IMR-90 (cell line): ENCODE results near the gene RASSF5. TPM values are rescaled to one million over a fixed set of nuclear protein-coding genes. Genes with fewer than 3 reads are reported as not detected.
A peak's percentile ranks its signal among the peaks of the same experiment; 100 is the strongest.

Source experiments
- ATAC-seq: fragments of 200-7000 bp; cut with Tn5 transposase; 2 replicates; pipeline ENCODE4 v1.9.1; 2020; ENCODE audit warnings: low read depth, mild to moderate bottlenecking, moderate library complexity
- BruUV-seq: library from RNA; stranded (reverse); fragments of 400-500 nt; replicated peaks from 2 replicates; lab custom pipeline; 2021; lab: Mats Ljungman, UMichigan
- CTCF ChIA-PET: fragments of 300-600 bp; formaldehyde crosslinking; extraction: SDS; loops from one replicate; lab custom pipeline; 2021; ENCODE audit warnings: antibody characterized with exemption; lab: Yijun Ruan, JAX
- POLR2A ChIA-PET: fragments of 300-600 bp; sonication (Branson Sonifier 250); formaldehyde crosslinking; loops from one replicate; lab custom pipeline; 2022; ENCODE audit warnings: antibody characterized with exemption; ENCODE audit not compliant: unreplicated experiment; lab: Charles Lee
- DNase-seq: peaks from one replicate; pipeline ENCODE4 v3.0.0; 2013
- H2AFZ ChIP-seq: replicated peaks from 2 replicates; pipeline ENCODE3; 2013; ENCODE audit warnings: low read length, mild to moderate bottlenecking; ENCODE audit not compliant: poor library complexity
- H2AK5ac ChIP-seq: 2 replicates; pipeline ENCODE4 v1.6.1; 2013; ENCODE audit warnings: low read depth, low read length, inconsistent platforms
- H2AK9ac ChIP-seq: replicated peaks from 2 replicates; pipeline ENCODE3; 2013; ENCODE audit warnings: mild to moderate bottlenecking, low read depth, low read length, moderate library complexity; ENCODE audit not compliant: poor library complexity
- H2BK120ac ChIP-seq: 2 replicates; pipeline ENCODE4 v1.6.1; 2013; ENCODE audit warnings: low read depth, low read length, inconsistent platforms
- H2BK15ac ChIP-seq: 3 replicates; pipeline ENCODE4 v1.6.1; 2013; ENCODE audit warnings: low read depth, low read length, inconsistent platforms
- H2BK20ac ChIP-seq: 2 replicates; pipeline ENCODE4 v1.6.1; 2013; ENCODE audit warnings: low read depth, mild to moderate bottlenecking, inconsistent platforms, low read length, moderate library complexity
- H2BK5ac ChIP-seq: 2 replicates; pipeline ENCODE4 v1.6.1; 2013; ENCODE audit warnings: mild to moderate bottlenecking, low read depth, low read length, inconsistent platforms; ENCODE audit not compliant: poor library complexity, severe bottlenecking
- H3K14ac ChIP-seq: replicated peaks from 2 replicates; pipeline ENCODE4 v1.6.1; 2013; ENCODE audit warnings: low read depth, low read length, inconsistent platforms
- H3K18ac ChIP-seq: 2 replicates; pipeline ENCODE4 v1.6.1; 2013; ENCODE audit warnings: low read depth, low read length, control low read depth
- H3K23ac ChIP-seq: 2 replicates; pipeline ENCODE4 v1.6.1; 2013; ENCODE audit warnings: low read depth, low read length, inconsistent platforms
- H3K27ac ChIP-seq: 2 replicates; pipeline ENCODE4 v1.5.1; 2013; ENCODE audit warnings: mild to moderate bottlenecking, control low read depth, low read length; ENCODE audit not compliant: insufficient read depth
- H3K27me3 ChIP-seq: 2 replicates; pipeline ENCODE4 v1.6.1; 2013; ENCODE audit warnings: low read length; ENCODE audit not compliant: control insufficient read depth, insufficient read depth
- H3K36me3 ChIP-seq: 2 replicates; pipeline ENCODE4 v1.6.1; 2013; ENCODE audit warnings: low read length, mixed read lengths; ENCODE audit not compliant: control insufficient read depth, insufficient read depth
- H3K4ac ChIP-seq: 2 replicates; pipeline ENCODE4 v1.6.1; 2013; ENCODE audit warnings: low read depth, low read length, inconsistent platforms
- H3K4me1 ChIP-seq: 2 replicates; pipeline ENCODE4 v1.6.1; 2013; ENCODE audit warnings: low read length, mixed read lengths; ENCODE audit not compliant: control insufficient read depth, insufficient read depth
- H3K4me2 ChIP-seq: 2 replicates; pipeline ENCODE4 v1.6.1; 2013; ENCODE audit warnings: low read depth, mild to moderate bottlenecking, control low read depth, low read length, moderate library complexity
- H3K4me3 ChIP-seq: 2 replicates; pipeline ENCODE4 v1.5.1; 2013; ENCODE audit warnings: low read depth, mild to moderate bottlenecking, control low read depth, low read length, moderate library complexity; ENCODE audit not compliant: insufficient read depth
- H3K56ac ChIP-seq: 2 replicates; pipeline ENCODE4 v1.6.1; 2013; ENCODE audit warnings: low read length, inconsistent platforms; ENCODE audit not compliant: insufficient read depth; ENCODE audit errors: extremely low read depth
- H3K79me1 ChIP-seq, 2 experiments: 2 replicates each; pipeline ENCODE4 v1.6.1; 2013; ENCODE audit warnings: low read length in 2 of 2, inconsistent platforms in 1 of 2, low read depth in 1 of 2
- H3K9ac ChIP-seq: 2 replicates; pipeline ENCODE4 v1.6.1; 2013; ENCODE audit warnings: low read depth, low read length, control low read depth
- H3K9me1 ChIP-seq: 2 replicates; pipeline ENCODE4 v1.6.1; 2013; ENCODE audit warnings: low read length, inconsistent platforms; ENCODE audit not compliant: insufficient read depth
- H3K9me3 ChIP-seq: 2 replicates; pipeline ENCODE4 v1.6.1; 2013; ENCODE audit warnings: low read length; ENCODE audit not compliant: control insufficient read depth, insufficient read depth
- H4K20me1 ChIP-seq: 2 replicates; pipeline ENCODE4 v1.6.1; 2013; ENCODE audit warnings: low read length, inconsistent platforms; ENCODE audit not compliant: insufficient read depth
- H4K5ac ChIP-seq: 2 replicates; pipeline ENCODE4 v1.6.1; 2013; ENCODE audit warnings: mild to moderate bottlenecking, low read depth, low read length, control low read depth
- H4K8ac ChIP-seq, 2 experiments: 2 replicates each; pipeline ENCODE4 v1.6.1; 2013; ENCODE audit warnings: low read depth in 2 of 2, low read length in 2 of 2, control low read depth in 1 of 2, inconsistent platforms in 1 of 2
- H4K91ac ChIP-seq: 2 replicates; pipeline ENCODE4 v1.6.1; 2013; ENCODE audit warnings: low read depth, low read length, inconsistent platforms; ENCODE audit not compliant: insufficient read depth
- BHLHE40 ChIP-seq: fragments of 150-350 bp; IDR thresholded peaks from 2 replicates; pipeline ENCODE4 v1.6.1; 2016; ENCODE audit warnings: mild to moderate bottlenecking, low read depth, low read length
- CEBPB ChIP-seq: IDR thresholded peaks from 2 replicates; pipeline ENCODE4 v1.6.1; 2012; ENCODE audit warnings: low read depth, low read length, improper control_type of control experiment
- CHD1 ChIP-seq: IDR thresholded peaks from 2 replicates; pipeline ENCODE4 v1.6.1; 2012; ENCODE audit warnings: low read depth, low read length, improper control_type of control experiment
- FOS ChIP-seq: fragments of 150-350 bp; IDR thresholded peaks from 2 replicates; pipeline ENCODE4 v1.6.1; 2016; ENCODE audit warnings: low read depth, low read length
- MAFK ChIP-seq: IDR thresholded peaks from 2 replicates; pipeline ENCODE4 v1.6.1; 2012; ENCODE audit warnings: low read depth, low read length, improper control_type of control experiment
- MAZ ChIP-seq: IDR thresholded peaks from 2 replicates; pipeline ENCODE4 v1.6.1; 2012; ENCODE audit warnings: low read depth, mild to moderate bottlenecking, low read length, improper control_type of control experiment, moderate library complexity, borderline replicate concordance
- MXI1 ChIP-seq: IDR thresholded peaks from 2 replicates; pipeline ENCODE4 v1.6.1; 2012; ENCODE audit warnings: low read depth, mild to moderate bottlenecking, low read length, moderate library complexity, borderline replicate concordance
- POLR2A ChIP-seq: IDR thresholded peaks from 2 replicates; pipeline ENCODE4 v1.6.1; 2012; ENCODE audit warnings: mild to moderate bottlenecking, low read depth, low read length
- RAD21 ChIP-seq: IDR thresholded peaks from 2 replicates; pipeline ENCODE4 v1.6.1; 2012; ENCODE audit warnings: low read length, improper control_type of control experiment
- RCOR1 ChIP-seq: IDR thresholded peaks from 2 replicates; pipeline ENCODE4 v1.6.1; 2012; ENCODE audit warnings: mild to moderate bottlenecking, low read length, improper control_type of control experiment; ENCODE audit not compliant: insufficient replicate concordance
- RFX5 ChIP-seq: IDR thresholded peaks from 2 replicates; pipeline ENCODE4 v1.8.0; 2012; ENCODE audit warnings: low read depth, mild to moderate bottlenecking, low read length, moderate library complexity
- WGBS, 2 experiments: methylation state at CpG; one replicate each; pipeline versions ENCODE4 v1.1.5 to v1.1.7; 2013; ENCODE audit warnings: missing lambda C conversion rate in 2 of 2; ENCODE audit not compliant: insufficient read length in 1 of 2; ENCODE audit errors: extremely low coverage in 2 of 2; 5-methylcytosine and 5-hydroxymethylcytosine counted together
- dilution Hi-C: fragments of 300-500 bp; cut with HindIII; formaldehyde crosslinking; loops from one replicate; pipeline ENCODE4 v1.14.3; 2018; ENCODE audit warnings: low sequenced_read_pairs; ENCODE audit not compliant: unreplicated experiment
- in situ Hi-C: fragments of 300-500 bp; cut with MboI; formaldehyde crosslinking; loops from 3 replicates; pipeline ENCODE4 v1.14.3; 2019; ENCODE audit warnings: low sequenced_read_pairs, inconsistent platforms, mixed read lengths
- intact Hi-C: fragments of 100-400 bp; cut with micrococcal nuclease; formaldehyde crosslinking; loops from 2 replicates; pipeline ENCODE4 v1.10.0; 2022
- polyA plus RNA-seq, 3 experiments: library from polyadenylated mRNA; depleted of rRNA; stranded (reverse); fragments of >200 nt; gene quantifications; 2 replicates each; pipeline ENCODE4 v1.2.3, GENCODE V29; 2012; ENCODE audit warnings: low replicate concordance in 1 of 3
- total RNA-seq: library from RNA; depleted of rRNA; stranded (reverse); fragments of >200 nt; gene quantifications from 2 replicates; pipeline ENCODE4 v1.2.3, GENCODE V29; 2012
- TF ChIP-seq, protein P1 (sequence below): fragments of 150-350 bp; IDR thresholded peaks from 2 replicates; pipeline ENCODE4 v1.6.1; 2016; ENCODE audit warnings: low read depth, mild to moderate bottlenecking, low read length, moderate library complexity, borderline replicate concordance
- TF ChIP-seq, protein P2 (sequence below): fragments of 150-350 bp; IDR thresholded peaks from 2 replicates; pipeline ENCODE4 v1.6.1; 2017; ENCODE audit warnings: mild to moderate bottlenecking, antibody characterized with exemption, low read length, low read depth
- TF ChIP-seq, protein P3 (sequence below): conservative IDR thresholded peaks from 2 replicates; pipeline ENCODE4 v1.5.1; 2012; ENCODE audit warnings: mild to moderate bottlenecking, low read depth, low read length, improper control_type of control experiment

Gene RASSF5
- total and polyA plus RNA-seq, 2 of the 4 experiments (the other 2 are of a cell fraction) = 0.18 to 1.1 TPM

DNA sequence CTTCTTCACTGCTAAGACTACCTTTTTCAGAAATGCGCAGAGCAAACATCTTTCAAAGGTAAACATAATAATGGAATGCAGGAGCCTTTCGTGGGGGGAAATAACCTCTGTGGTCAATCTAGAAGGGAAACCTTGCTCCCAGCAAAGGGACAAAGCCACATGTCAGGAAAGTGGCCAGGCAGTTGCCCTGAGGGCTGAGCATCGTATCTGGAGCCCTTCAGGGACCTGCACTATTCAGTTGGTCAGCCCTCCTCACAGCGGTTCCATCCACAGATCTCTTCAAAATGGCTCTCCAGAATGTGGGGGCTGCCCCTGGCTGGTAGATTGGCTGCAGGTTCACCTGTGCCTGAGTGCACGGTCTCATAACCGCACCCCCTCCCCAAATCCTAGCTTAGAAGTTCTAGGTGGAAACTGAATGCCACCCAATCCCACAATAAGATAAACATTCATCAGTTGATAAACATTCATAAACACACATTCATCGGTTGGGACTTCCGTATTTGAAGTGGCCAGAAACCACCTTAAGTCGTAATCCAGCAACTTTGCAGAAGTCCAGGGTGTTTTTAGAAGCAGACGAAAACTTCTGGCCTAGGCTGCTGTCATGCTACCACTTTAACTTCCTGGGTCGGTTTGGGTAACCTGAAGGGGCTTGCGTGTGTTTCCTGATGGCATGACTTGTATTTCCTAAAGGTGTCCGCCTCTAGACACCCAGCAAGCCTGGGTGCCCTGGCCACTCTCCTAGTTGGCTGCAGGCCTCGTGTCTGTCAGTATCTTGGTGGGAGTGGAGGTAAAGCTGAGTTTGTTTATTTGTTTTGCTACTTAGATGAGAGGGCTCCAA lies 50.5 kb downstream of the RASSF5 start:
- H2BK15ac ChIP-seq = no peak overlapping the region
- 0 out of 2 replicates have a peak overlapping the region, but pooled peaks have one; percentile 4 for H3K14ac ChIP-seq
- H4K8ac ChIP-seq = no peak overlapping the region
- H3K18ac ChIP-seq = no peak overlapping the region
- in situ Hi-C loops = no loop called here
- H3K23ac ChIP-seq = peak overlapping the region; percentile 41; the same call in 1 of the 2 replicates
- no peak overlapping the region for H3K56ac ChIP-seq
- H3K4ac ChIP-seq = no peak overlapping the region
- peaks cover 4% of the 10 kb centered on the region; the same call in 1 of the 2 replicates for H3K4me1 ChIP-seq
- no peak overlapping the region for H4K91ac ChIP-seq
- ATAC-seq = peak; percentile 22
- H3K79me1 ChIP-seq = no peaks in the 10 kb centered on the region
- H3K9ac ChIP-seq = no peak overlapping the region
- H4K5ac ChIP-seq = no peak overlapping the region
- peak overlapping the region; percentile 40 for H3K4me3 ChIP-seq
- H4K20me1 ChIP-seq = 0 out of 2 replicates have a peak, but pooled peaks cover 12% of the 10 kb centered on the region
- H3K9me3 ChIP-seq = no peaks in the 10 kb centered on the region
- peaks cover 7% of the 10 kb centered on the region; the same call in 1 of the 2 replicates for H3K9me1 ChIP-seq
- peak overlapping the region; percentile 75 for H3K4me2 ChIP-seq
- H2AK9ac ChIP-seq = peak overlapping the region; percentile 4
- no peak overlapping the region for H2BK5ac ChIP-seq
- WGBS, 2 experiments = 62% methylated on average over 9 of the region's 14 CpGs; no CpG with 5 or more reads in 1 of the 2 experiments
- no TSS peak for BruUV-seq
- peaks cover 5% of the 10 kb centered on the region for H3K27me3 ChIP-seq
- no peak for DNase-seq
- ChIA-PET CTCF (no interaction called here), POLR2A (no interaction called here)
- H3K36me3 ChIP-seq = no peaks in the 10 kb centered on the region
- H2BK120ac ChIP-seq = no peak overlapping the region
- dilution Hi-C loops = no loop called here
- intact Hi-C loops = no loop called here
- peak overlapping the region; percentile 83 for H2AFZ ChIP-seq
- no peak overlapping the region for H2AK5ac ChIP-seq
- H3K27ac ChIP-seq = no peak overlapping the region
- no peak overlapping the region for H2BK20ac ChIP-seq
- TF ChIP-seq, protein P1, sequence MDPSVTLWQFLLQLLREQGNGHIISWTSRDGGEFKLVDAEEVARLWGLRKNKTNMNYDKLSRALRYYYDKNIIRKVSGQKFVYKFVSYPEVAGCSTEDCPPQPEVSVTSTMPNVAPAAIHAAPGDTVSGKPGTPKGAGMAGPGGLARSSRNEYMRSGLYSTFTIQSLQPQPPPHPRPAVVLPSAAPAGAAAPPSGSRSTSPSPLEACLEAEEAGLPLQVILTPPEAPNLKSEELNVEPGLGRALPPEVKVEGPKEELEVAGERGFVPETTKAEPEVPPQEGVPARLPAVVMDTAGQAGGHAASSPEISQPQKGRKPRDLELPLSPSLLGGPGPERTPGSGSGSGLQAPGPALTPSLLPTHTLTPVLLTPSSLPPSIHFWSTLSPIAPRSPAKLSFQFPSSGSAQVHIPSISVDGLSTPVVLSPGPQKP = no peak
- TF ChIP-seq, protein P2, sequence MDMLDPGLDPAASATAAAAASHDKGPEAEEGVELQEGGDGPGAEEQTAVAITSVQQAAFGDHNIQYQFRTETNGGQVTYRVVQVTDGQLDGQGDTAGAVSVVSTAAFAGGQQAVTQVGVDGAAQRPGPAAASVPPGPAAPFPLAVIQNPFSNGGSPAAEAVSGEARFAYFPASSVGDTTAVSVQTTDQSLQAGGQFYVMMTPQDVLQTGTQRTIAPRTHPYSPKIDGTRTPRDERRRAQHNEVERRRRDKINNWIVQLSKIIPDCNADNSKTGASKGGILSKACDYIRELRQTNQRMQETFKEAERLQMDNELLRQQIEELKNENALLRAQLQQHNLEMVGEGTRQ = no peak
- TF ChIP-seq BHLHE40 = no peak
- TF ChIP-seq MAZ = no peak
- TF ChIP-seq CEBPB = no peak
- no peak for TF ChIP-seq RFX5
- TF ChIP-seq MXI1 = no peak
- TF ChIP-seq POLR2A = no peak
- TF ChIP-seq, protein P3, sequence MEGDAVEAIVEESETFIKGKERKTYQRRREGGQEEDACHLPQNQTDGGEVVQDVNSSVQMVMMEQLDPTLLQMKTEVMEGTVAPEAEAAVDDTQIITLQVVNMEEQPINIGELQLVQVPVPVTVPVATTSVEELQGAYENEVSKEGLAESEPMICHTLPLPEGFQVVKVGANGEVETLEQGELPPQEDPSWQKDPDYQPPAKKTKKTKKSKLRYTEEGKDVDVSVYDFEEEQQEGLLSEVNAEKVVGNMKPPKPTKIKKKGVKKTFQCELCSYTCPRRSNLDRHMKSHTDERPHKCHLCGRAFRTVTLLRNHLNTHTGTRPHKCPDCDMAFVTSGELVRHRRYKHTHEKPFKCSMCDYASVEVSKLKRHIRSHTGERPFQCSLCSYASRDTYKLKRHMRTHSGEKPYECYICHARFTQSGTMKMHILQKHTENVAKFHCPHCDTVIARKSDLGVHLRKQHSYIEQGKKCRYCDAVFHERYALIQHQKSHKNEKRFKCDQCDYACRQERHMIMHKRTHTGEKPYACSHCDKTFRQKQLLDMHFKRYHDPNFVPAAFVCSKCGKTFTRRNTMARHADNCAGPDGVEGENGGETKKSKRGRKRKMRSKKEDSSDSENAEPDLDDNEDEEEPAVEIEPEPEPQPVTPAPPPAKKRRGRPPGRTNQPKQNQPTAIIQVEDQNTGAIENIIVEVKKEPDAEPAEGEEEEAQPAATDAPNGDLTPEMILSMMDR = no peak
- no peak for TF ChIP-seq MAFK
- TF ChIP-seq CHD1 = no peak
- no peak for TF ChIP-seq FOS
- TF ChIP-seq RCOR1 = no peak
- TF ChIP-seq RAD21 = no peak
